HG02840 (cell line): ENCODE results near the gene USP49.

Source experiments
- ATAC-seq: cut with Tn5 transposase; IDR thresholded peaks from one replicate; pipeline ENCODE4 v1.9.1; 2021; ENCODE audit warnings: mild to moderate bottlenecking, moderate library complexity, moderate number of reproducible peaks; ENCODE audit not compliant: unreplicated experiment, low FRiP score

Gene USP49

GRCh38 chr6:41878246-41878645 is 16.9 kb downstream of the USP49 start:
- ATAC-seq, result no peak

DNA sequence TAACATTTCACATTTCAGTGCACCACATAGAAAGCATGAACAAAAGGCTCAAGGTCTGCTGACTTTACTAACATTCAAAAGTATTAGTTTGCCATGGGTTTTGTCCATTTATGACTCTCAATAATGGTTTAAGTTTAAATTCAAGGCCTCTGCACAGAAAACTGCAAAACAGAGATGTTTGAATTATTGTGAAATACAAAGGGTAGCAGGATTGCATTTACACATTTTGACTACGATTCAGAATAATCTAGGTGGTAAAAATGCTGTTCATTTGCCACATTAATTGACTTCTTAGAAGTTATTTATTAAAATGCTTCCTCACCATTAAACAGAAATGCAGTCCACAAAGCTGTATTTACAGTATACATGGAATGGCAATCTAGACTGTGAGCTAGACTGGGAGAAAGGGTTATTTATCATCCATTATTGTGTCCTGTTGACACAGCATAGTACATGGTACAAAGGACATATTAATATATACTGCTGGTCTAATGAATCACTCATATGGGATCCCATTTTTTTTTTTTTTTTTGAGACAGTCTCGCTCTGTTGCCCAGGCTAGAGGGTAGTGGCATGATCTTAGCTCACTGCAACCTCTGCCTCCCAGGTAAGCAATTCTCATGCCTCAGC is 18.0 kb downstream of the USP49 start:
- ATAC-seq, result no peak

DNA sequence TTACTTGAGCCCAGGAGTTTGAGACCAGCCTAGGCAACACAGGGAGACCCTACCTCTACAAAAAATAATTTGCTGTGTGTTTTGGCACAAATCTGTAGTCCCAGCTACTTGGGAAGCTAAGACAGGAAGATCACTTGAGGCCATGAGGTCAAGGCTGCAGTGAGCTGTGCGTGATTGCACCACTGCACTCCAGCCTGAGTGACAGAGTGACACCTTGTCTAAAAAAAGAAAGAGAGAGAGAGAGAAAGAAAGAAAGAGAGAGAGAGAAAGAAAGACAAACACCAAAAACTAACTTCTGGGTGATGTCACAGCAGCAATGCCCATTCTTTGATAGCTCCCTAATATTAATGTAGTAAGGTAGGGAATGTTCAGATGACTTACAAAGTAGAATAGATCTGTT is 20.4 kb downstream of the USP49 start:
- ATAC-seq, result no peak

DNA sequence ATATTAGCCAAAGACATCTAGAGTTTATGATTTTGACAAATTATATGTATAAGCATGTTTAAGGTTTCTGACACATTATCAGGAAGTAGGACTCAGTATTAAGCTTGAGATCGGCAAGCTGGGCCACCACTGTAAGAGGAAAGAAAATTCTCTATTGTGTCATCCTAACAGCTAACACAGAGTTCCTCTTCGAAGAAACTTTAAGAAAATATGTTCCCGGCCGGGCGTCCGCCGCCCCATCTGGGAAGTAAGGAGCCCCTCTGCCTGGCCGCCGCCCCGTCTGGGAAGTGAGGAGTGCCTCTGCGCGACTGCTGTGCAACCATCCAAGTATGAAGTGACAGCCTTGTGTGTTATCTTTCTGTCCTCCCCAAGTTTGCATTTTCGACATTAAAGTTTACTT is 23.0 kb downstream of the USP49 start:
- ATAC-seq, result no peak

GRCh38 chr6:41871691-41872090 is 23.5 kb downstream of the USP49 start:
- ATAC-seq, result no peak

DNA sequence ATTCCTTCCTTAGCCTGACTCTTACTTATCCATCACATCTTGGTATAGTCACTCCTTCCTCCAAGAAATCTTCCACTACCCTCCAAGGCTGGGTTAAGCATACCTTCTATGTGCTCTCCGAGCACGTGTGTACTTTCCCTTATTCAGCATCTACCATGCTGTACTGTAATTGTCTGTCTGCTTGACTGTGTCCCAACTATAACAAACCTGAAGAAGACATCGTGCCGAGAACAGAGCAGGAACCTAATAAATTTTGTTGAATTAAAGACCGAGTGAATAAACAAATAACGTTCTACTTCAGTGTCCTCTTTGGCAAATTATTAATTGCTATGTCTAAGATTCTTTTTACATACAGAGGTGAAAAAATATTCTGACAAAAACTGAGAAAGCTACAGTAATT is 35.8 kb downstream of the USP49 start:
- ATAC-seq, result no peak

DNA sequence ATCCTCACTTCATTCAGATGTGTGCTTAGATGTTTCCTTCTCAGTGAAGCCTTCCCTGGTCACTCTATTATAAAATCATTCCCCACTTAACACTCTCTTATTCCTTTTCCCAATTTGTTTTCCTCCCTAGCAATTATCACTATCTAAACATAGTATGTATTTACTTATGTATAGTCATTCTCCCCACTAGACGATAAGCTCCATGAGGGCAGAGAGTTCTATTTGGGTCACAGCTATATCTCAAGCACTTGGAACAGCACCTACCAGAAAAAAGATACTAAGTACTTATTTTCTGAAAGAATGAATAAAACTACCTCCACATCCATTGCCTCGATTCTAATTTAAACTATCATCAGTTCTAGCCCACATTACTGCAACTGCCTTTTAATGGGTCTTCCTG is 36.5 kb downstream of the USP49 start:
- no peak for ATAC-seq

DNA sequence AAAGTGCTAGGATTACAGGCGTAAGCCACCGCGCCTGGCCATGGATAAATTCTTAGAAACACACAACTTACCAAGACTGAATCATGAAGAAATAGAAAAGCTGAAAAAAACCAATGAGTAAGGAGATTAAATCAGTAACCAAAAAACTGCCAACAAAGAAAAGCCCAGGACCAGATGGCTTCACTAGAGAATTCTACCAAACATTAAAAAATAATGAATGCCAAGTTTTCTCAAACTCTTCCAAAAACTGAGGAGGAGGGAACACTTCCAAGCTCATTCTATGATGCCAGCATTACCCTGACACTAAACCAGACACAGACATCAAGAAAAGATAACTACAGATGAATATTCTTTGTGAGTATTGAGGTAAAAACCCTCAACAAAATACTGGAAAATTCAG is 44.3 kb downstream of the USP49 start:
- no peak for ATAC-seq

DNA sequence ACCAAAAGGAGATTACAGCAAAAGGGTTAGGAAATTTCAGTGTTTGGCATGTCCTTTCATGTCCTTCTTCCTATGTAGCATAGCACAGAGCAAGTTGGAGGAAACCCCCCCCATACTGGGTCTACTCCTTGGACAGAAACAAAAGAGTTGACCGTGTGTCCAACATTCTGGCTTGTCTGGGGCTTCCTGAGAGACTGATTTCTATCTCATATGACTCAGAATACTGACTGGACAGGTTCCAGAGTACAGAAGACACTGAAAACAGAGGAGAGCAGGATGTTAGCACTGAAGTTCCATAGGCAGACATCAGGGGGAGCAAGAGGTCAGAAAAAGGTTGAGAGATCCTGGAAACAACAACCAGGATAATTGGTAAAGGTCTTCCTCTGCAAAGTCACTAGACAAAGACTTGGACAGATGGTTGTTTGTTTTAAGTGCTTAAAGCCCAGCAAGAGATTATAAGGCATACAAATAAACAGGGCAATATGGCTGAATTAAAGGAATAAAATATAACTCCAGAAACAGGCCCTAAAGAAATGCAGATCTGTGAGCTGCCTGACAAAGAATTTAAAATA is 48.4 kb downstream of the USP49 start:
- no peak for ATAC-seq

- ATAC-seq, result no peak
Observed at GRCh38 chr6:41843178-41843577, 52.0 kb downstream of the USP49 start.

GRCh38 chr6:41840326-41840725 is 54.8 kb downstream of the USP49 start:
- ATAC-seq, result no peak

GRCh38 chr6:41836660-41837052 is 58.5 kb downstream of the USP49 start:
- ATAC-seq, result no peak

GRCh38 chr6:41836022-41836659 is 59.0 kb downstream of the USP49 start:
- no peak for ATAC-seq

DNA sequence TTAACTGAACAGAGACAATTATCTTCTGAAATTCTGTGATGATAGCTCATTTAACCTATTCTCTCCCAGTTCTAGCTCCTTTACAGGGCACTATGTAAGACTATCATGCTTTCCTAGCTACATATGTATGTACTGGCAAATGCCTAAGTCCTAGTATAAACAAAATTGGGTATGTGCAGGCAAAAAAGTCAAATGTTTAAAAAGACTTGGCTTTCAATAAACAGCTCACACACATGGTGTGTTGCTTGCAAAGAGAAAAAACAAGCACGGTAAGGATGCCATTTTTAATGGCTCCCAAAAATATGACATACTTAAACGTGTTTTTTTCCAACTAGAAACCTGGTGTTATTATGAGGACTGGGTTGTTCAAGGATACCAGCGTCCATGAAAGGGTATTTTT is 62.9 kb downstream of the USP49 start:
- no peak for ATAC-seq

GRCh38 chr6:41826343-41827022 is 68.7 kb downstream of the USP49 start:
- ATAC-seq, result no peak

DNA sequence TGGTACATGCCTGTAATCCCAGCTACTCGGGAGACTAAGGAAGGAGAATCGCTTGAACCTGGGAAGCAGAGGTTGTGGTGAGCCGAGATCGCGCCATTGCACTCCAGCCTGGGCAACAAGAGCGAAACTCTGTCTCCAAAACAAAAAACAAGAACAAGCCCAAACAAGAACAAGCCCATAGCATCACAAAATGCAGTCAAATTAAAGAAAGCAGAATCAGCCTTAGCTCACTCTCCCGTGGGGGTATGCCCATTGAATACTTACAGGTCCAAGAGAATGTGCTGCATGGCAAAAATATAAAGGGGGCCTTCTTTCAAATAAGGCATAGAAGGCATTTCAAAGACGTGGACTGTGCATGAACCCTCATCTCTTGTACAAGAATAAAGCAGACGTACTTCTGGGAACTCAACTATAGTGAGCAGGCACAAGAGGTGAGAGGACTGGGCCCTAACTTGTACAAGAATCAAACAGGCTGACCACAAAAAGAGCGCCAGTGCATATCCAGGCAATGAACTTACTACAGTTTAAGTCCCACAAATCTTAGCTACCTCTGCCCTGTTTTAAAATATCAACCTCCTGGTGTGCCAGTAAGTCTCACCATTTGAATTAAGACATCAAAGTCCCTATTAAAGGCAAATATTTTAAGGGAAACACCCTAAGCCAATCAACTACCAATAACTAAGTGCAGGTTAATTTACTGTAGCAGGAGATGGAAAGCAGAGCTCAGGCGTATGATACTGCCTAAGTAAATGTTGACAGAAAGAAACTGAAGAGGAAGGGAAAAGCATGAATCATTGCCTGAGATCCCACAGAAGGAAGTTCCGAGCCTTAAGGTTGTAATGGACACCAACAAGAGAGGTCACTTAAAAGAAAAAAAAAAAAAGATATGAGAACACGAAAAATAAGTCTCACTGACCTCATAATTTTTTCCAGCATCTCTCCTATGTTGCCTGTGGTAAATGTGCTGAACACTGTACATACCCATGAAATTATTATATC is 70.3 kb downstream of the USP49 start:
- ATAC-seq, result no peak

DNA sequence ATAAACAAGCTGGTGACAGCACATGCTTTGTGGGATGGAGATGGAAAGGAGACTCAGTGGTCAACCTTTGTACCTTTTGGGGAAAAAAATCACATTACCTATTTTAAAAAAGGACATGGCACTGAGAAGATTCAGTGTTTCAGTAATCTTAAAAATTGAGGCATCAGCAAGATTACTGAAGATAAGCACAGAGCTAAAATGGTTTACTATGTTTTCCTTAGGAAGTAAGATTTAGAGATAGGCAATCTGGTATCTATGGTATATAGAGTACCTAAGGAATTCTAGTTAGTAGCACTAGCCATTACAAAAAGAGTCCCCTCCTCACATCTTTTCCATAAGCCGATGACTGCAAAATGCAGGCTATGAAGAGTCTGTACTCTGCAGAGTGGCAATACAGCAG is 72.0 kb downstream of the USP49 start:
- ATAC-seq, result no peak

DNA sequence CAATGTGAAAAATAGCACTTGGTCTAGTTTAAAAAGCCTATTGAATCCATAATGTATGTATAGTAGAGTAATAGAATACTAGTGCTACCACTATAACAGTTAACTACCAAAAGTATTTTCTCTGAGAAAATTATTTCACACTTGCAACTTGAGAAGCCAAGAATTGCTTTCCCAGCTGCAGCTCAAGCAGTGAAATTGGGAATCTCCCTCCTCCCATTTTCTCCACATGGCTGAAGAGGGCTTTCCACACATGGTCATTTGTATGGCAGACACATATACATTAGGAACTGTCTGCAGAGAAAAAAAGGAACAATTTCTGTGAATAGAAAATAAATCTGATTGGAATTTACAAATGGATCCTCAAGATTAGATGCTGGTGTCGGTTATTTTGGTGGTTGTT is 73.2 kb downstream of the USP49 start:
- ATAC-seq, result no peak

GRCh38 chr6:41821266-41821665 is 73.9 kb downstream of the USP49 start:
- no peak for ATAC-seq

- no peak for ATAC-seq
Observed at GRCh38 chr6:41818271-41819054, 76.7 kb downstream of the USP49 start.
